ENCODE data around the gene PITPNC1.
"Not testable (repeated sequence)": the region's sequence is repeated elsewhere in the genome, so short reads cannot be mapped to it uniquely, and the experiment has no call there.

PITPNC1 gene

GRCh38 chr17:67401598-67402504 is 24.8 kb downstream of the PITPNC1 start:
- DNase-seq, result no peak

DNA sequence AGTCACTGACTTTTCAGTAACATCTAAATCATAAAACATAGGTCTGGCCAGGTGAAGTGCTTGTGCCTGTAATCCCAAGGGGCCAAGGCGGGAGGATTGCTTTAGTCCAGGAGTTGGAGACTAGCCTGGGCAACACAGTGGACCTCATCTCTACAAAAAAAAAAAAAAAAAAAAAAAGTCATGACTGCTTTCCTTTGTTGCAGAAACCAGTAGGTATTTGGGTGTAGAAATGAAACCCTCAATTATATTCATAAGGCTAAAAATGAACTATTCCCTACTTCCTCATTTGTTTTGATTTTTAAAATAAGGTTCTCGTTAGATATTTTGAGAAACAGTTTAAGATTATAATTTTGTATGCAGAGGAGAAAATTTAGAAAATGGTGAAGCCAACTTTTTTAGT is 26.0 kb downstream of the PITPNC1 start:
- no peak for DNase-seq

DNA sequence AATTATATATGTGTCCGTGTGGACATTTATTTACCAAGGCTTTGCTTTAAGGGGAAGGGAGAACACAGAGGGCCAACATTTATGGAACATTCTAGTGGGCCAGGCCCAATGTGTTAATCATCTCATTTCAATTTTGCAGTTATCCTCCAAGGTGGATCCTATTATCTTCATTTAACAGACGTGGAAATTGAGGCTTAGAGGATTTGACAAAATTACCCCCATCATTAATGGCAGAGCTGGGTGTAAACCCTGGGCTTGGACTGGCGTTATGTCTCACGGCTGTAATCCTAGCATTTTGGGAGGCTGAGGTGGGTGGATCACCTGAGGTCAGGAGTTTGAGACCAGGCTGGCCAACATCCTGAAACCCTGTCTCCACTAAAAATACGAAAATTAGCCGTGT is 26.4 kb downstream of the PITPNC1 start:
- DNase-seq, result no peak

GRCh38 chr17:67408455-67408830 is 31.4 kb downstream of the PITPNC1 start:
- not testable (repeated sequence) for DNase-seq

DNA sequence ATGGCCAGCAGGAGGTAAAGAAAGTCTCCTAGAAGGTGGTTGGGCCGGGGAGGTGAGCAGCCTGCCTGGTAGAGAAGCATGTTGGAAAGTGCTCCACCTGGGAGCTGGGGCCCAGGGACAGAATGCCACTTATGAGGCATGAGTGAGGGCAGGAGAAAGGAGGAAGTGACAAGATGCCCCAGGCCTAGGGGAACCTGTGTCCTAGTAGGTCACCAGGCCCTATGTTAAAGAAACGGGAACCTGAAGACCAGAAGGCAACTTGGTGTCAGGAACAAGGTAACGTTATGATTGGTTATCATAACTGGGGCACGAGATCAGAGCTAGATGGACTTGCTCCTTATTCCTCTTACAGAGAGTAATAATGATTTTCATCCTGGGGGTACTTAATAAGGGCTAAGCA is 34.3 kb downstream of the PITPNC1 start:
- no peak for DNase-seq

DNA sequence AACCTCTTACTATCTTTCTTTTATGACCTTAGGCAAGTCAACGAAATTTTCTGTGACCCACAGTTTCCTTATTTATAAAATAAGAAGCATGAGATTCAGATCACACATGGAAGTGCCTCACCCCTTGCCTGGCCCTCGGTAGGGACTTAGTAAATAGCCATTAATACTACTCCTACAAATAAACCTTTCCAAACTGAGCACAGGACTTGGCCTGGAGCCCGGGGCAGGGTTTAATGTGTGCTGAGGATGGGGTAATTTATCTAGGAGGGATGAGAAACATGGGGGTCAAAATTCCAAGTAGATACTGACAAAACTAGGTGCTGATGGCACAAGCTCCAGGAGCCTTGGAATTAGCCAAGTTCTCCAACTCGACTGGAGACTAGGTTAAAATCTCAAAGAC is 35.0 kb downstream of the PITPNC1 start:
- DNase-seq, result no peak

DNA sequence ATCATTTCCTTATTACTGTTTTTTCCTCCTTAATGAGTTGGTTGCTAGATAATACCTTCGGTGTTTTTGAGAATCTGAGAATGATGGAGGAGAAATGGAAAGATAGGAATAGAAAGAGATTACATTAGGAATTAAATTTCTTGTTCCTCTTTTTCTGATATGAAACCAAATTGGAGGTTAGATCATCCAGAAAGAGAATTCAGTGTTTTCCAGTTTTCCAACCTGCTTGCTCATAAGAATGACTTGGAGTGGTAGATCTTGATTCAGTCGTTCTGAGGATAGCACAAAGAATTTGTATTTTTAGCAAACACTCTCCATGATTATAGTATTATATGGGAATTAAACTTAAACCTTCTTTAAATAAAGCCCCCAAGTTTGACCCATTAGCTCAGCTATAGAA is 35.9 kb downstream of the PITPNC1 start:
- DNase-seq, result no peak

DNA sequence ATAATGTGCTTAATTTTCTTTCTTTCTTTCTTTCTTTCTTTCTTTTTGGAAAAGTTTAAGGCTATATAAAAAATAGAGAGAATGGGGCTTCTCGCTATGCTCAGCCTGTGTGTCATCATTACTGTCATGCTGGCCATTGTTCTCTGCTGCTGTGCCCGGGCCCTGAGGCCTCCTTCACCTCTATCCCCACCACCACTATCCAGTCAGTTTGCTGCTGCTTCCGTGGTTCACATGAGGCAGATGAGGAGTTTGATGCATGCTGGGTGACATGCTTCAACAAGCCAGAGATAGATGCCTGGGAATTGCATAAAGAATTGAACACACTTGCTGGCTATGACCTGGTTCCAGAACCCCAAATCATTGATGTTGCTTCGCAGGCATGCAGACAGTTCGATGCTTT is 36.3 kb downstream of the PITPNC1 start:
- DNase-seq, result no peak

- no peak for DNase-seq
Measured at GRCh38 chr17:67414130-67414529, 37.0 kb downstream of the PITPNC1 start.

GRCh38 chr17:67414559-67414958 is 37.5 kb downstream of the PITPNC1 start:
- DNase-seq, result no peak

- DNase-seq, result no peak
Measured at GRCh38 chr17:67415291-67415690, 38.2 kb downstream of the PITPNC1 start.

GRCh38 chr17:67417507-67417906 is 40.4 kb downstream of the PITPNC1 start:
- no peak for DNase-seq

DNA sequence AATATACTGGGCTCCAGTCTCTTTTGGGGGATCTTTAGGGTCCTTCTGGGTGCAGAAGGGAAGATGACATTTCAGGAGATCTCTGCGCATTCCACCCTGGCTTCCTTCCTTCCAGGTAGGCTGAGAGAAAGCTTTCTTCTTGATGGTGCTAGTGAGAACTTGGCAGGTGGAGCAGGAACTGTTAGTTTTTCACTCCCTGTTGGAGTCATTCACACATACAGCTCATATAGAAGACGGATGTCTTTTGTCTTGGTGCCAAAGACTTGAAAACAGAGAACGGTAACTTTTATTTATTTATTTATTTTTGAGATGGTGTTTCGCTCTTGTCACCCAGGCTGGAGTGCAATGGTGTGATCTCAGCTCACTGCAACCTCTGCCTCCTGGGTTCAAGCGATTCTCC is 43.9 kb downstream of the PITPNC1 start:
- DNase-seq, result no peak

DNA sequence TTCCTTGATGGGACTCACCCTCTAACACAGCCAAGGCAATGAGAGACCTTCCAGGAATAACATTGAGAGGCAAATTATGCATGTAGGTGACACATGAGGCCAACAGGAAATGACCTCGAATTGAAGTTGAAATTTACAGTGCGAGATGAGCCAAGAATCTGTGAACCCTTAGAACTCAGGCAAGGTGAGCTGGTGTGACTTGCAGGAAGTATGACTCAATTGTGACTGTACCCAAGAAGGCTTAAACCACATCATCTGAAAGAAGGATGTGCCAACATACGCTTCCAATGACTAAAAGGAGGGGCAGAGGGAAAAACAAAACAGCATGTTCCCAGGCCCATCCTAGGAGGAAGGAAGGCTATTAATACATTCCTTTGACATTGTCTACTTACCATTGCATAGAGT is 44.8 kb downstream of the PITPNC1 start:
- no peak for DNase-seq

DNA sequence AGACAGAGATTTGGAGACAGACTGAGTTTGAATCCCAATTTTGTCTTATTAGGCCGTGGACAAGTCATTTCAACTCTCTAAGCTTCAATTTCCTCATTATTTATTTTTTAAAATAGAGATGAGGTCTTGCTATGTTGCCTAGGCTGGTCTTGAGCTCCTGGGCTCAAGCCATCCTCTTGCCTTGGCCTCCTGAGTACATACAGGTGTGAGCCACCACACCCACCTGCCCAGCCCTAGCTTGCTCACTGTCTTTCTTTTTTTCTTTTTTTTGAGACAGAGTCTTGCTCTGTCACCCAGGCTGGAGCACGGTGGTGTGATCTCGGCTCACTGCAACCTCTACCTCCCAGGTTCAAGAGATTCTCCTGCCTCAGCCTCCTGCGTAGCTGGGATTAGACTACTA is 45.2 kb downstream of the PITPNC1 start:
- not testable (repeated sequence) for DNase-seq

DNA sequence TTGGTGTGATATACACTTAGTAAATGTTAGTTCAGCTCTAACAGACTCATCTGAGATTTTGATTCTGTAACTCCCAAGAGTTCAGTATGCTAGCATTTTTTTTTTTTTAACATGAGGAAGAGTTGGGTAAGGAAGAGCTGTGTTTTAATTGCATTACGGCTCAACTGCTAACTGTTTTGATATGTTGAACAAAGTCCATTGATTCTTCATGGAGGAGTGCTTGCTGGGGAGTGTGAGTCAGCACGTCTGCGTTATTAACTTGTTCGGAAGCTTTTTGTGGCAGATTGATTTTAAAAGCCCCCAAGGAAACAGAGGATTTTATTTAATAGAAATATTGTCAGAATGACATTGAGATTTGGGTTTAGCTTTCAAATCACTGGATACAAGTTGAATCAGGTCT is 45.8 kb downstream of the PITPNC1 start:
- DNase-seq, result no peak

DNA sequence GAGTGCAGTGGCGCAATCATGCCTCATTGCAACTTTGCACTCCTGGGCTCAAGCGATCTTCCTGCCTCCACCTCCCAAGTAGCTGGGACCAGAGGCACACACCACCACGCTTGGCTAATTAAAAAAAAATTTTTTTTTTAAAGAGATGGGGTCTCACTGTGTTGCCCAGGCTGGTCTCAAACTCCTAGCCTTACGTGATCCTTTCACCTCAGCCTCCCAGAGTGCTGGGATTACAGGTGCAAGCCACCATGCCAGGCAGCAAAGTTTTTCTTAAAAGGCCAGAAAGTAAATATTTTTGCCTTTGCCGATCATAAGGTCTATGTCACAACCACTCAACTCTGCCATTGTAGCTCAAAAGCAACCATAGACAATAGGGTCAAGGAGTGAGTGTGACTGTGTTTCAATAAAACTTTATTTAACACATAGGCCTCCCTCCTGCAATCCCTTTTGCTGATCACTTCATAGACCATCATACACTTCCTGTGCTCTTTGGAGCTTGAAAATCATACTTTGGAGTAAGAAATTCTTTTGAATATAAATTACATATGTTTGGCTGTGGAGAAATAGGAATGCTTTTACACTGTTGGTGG is 48.6 kb downstream of the PITPNC1 start:
- DNase-seq, result no peak

- no peak for DNase-seq
Measured at GRCh38 chr17:67427424-67427823, 50.3 kb downstream of the PITPNC1 start.

DNA sequence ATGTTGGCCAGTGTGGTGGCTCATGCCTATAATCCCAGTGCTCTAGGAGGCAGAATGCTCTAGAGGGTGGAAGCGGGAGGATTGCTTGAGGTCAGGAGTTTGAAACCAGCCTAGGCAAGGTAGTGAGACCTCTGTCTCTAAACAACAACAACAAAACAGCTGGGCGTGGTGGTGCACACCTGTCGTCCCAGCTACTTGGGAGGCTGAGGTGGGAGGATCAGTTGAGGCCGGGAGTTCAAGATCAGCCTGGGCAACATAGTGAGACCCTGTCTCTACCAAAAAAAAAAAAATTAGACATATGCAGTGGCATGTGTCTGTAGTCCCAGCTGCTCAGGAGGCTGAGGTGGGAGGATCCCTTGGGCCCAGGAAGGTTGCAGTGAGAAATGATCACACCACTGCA is 53.4 kb downstream of the PITPNC1 start:
- DNase-seq, result not testable (repeated sequence)

GRCh38 chr17:67431249-67432015 is 54.4 kb downstream of the PITPNC1 start:
- DNase-seq, result no peak

- no peak for DNase-seq
Measured at GRCh38 chr17:67433248-67433924, 56.3 kb downstream of the PITPNC1 start.

DNA sequence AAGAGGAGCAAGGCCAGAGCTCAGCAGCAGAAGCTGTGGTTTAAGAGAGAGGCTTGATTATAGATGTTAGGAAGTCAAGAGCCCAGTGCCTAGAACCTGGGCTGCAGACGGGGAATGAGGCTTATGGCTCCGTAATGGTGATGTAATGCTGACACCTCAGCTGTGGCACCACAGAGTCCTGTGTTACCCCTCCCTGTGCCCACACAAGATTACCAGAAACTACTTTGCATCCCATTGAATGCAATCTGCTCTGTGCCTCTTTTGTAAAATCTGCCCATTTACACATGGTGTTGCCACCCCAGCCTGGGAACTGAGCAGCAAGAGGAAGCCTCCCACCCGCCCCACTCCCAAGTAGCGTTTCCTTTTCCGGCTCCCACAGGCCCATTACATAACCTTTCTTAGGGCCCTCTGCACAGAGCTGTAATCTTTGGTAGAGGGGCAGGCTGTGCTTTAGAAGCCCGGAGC is 57.0 kb downstream of the PITPNC1 start:
- no peak for DNase-seq

- no peak for DNase-seq
Measured at GRCh38 chr17:67435122-67435521, 58.0 kb downstream of the PITPNC1 start.

All from NCI-H524 treated with DMSO at 0.1 percent for 48 hours (cell line).